NT2/D1 (cell line): ENCODE data around the gene RNF138.

Experiments
- SUZ12 ChIP-seq: IDR thresholded peaks from 2 replicates; pipeline ENCODE4 v1.6.1; 2011; ENCODE audit not compliant: insufficient read length, insufficient read depth; ENCODE audit errors: extremely low read depth
- YY1 ChIP-seq: IDR thresholded peaks from 2 replicates; pipeline ENCODE4 v1.6.1; 2011; ENCODE audit not compliant: insufficient read length, insufficient read depth
- ZNF274 ChIP-seq: IDR thresholded peaks from 2 replicates; pipeline ENCODE4 v1.6.1; 2011; ENCODE audit warnings: mild to moderate bottlenecking, low read depth, low read length

GRCh38 chr18:32091724-32092421 lies at the start of gene RNF138:
- no peak for TF ChIP-seq YY1
- no peak for TF ChIP-seq ZNF274
- TF ChIP-seq SUZ12 = no peak
